Right atrium auricular region (tissue), 2 donors: ENCODE data around the gene MOGAT2. TPM values are rescaled to one million over a fixed set of nuclear protein-coding genes. Genes with fewer than 3 reads are reported as not detected.
"Not testable (repeated sequence)": the region's sequence is repeated elsewhere in the genome, so short reads cannot be mapped to it uniquely, and the experiment has no call there.

Source experiments
- DNase-seq: peaks from one replicate; pipeline ENCODE4 v3.0.0-alpha.2; 2019; ENCODE audit warnings: low spot score
- H3K27ac ChIP-seq, 2 donors: fragments of 200-600 bp; sonication (generic); 1 replicate in 1 of 2; 2 replicates in 1 of 2; pipeline ENCODE4 v1.5.1; 2016 to 2019
- H3K27me3 ChIP-seq, 2 donors: fragments of 200-600 bp; sonication (generic); one replicate each; pipeline versions ENCODE4 v1.5.1 to v1.6.0; 2017 to 2019
- H3K36me3 ChIP-seq: fragments of 200-600 bp; sonication (generic); one replicate; pipeline ENCODE4 v1.5.1; 2016
- H3K4me1 ChIP-seq, 2 donors: fragments of 200-600 bp; sonication (generic); one replicate each; pipeline versions ENCODE4 v1.5.1 to v1.6.0; 2017 to 2019
- H3K4me3 ChIP-seq, 2 donors: fragments of 200-600 bp; sonication (generic); 1 replicate in 1 of 2; 2 replicates in 1 of 2; pipeline ENCODE4 v1.5.1; 2017 to 2019; ENCODE audit warnings: mild to moderate bottlenecking in 1 of 2, moderate library complexity in 1 of 2
- H3K9me3 ChIP-seq, 2 donors: fragments of 200-600 bp; sonication (generic); one replicate each; pipeline ENCODE4 v1.5.1; 2019
- CTCF ChIP-seq, 2 donors: fragments of 200-600 bp; sonication (generic); IDR thresholded peaks; one replicate each; pipeline ENCODE4 v1.5.1; 2019; ENCODE audit warnings: antibody characterized with exemption in 2 of 2
- total RNA-seq, 2 donors: library from RNA; depleted of rRNA; stranded (reverse); fragments of >200 nt; gene quantifications; one replicate each; pipeline ENCODE4 v1.1.0, GENCODE V29; 2016

Gene MOGAT2
- total RNA-seq, 2 donors from 2014 or later, result not detected

DNA sequence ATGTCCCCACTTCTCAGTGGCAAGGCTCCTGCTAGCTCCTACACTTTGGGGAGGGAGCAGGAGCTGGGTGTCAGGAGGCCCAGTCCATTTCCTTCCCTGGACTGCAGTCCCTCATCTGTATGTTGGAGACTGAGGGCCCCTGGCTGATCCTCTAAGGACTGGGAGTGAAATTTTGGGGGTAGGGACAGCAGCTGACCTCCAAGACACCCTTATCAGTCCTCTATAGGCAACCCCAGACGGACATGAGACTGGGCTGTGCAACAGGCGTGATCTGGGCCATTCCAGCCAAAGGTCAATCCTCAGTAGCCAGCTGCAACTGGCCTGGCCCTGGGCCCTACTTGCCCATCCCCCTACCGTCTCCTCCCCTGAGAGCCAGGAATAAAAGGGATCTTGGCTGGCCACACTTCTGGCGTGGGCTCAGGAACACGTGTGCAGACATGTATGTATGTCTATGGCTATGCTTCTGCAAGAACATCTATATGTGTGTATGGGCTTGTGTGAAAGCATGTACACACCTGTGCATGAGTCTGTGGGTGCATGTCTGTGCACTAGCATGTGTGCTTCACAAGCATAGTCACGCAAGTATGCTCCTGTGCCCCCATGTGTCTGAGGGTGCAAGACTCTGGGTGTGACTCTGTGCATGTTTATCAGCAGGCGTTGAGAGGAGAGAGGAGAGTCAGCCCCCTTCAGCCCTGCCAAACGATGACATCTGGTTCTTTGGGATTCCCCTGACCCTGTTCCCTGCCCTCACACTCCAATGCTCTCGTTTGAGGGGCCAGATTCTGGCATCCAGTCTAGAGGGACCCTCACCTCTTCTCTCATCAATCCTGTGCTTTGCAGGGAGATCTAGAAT, 26.3 kb downstream of the MOGAT2 start:
- no peaks in the 10 kb centered on the region for H3K9me3 ChIP-seq
- DNase-seq, result no peak
- peak overlapping the region in 1 of 2 donors; percentile 82 for H3K27ac ChIP-seq
- no peaks in the 10 kb centered on the region for H3K36me3 ChIP-seq
- no peak overlapping the region for H3K4me3 ChIP-seq
- no peaks in the 10 kb centered on the region for H3K27me3 ChIP-seq
- peaks cover 0 to 18% of the 10 kb centered on the region in 2 donors for H3K4me1 ChIP-seq
- no peak for TF ChIP-seq CTCF (IDR thresholded peaks at IDR 0.05)

DNA sequence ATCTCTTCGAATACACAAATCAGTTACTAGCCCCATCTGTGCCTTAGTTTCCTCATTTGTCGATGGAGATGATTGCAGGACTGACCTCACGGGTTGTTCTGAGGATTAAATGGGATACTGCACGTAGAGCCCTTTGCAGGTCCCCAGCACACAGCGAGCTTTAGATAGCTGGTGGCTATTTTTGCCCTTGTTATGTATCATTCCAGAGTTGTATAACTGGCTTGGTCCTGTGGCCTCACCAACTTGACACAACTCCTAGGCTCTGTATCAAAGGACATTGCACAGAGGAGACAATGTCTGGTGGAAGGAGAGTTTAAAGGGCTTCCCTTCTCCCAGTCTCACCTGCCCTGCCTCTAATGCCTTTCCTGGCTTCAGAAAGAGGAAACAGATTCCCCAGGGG, 28.2 kb downstream of the MOGAT2 start:
- Histone ChIP-seq H3K36me3 (no peaks in the 10 kb centered on the region), H3K4me1 (peaks cover 0 to 18% of the 10 kb centered on the region in 2 donors), H3K4me3 (no peak overlapping the region), H3K27me3 (no peaks in the 10 kb centered on the region), H3K9me3 (no peaks in the 10 kb centered on the region), H3K27ac (peak overlapping the region; percentile 53 to 82)
- TF ChIP-seq CTCF (IDR thresholded peaks at IDR 0.05), result no peak
- no peak for DNase-seq

DNA sequence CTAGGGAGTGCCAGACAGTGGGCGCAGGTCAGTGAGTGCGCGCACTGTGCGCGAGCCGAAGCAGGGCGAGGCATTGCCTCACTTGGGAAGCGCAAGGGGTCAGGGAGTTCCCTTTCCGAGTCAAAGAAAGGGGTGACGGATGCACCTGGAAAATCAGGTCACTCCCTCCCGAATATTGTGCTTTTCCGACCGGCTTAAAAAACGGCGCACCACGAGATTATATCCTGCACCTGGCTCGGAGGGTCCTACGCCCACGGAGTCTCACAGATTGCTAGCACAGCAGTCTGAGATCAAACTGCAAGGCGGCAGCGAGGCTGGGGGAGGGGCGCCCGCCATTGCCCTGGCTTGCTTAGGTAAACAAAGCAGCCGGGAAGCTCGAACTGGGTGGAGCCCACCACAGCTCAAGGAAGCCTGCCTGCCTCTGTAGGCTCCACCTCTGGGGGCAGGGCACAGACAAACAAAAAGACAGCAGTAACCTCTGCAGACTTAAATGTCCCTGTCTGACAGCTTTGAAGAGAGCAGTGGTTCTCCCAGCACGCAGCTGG, 31.2 kb downstream of the MOGAT2 start:
- peaks cover 0 to 14% of the 10 kb centered on the region in 2 donors for H3K4me1 ChIP-seq
- not testable (repeated sequence) for H3K27me3 ChIP-seq, DNase-seq, H3K9me3 ChIP-seq, H3K36me3 ChIP-seq, H3K27ac ChIP-seq, H3K4me3 ChIP-seq

GRCh38 chr11:75754933-75755332, 37.3 kb downstream of the MOGAT2 start:
- not testable (repeated sequence) for H3K36me3 ChIP-seq, H3K9me3 ChIP-seq, H3K4me3 ChIP-seq, H3K27ac ChIP-seq, H3K4me1 ChIP-seq, DNase-seq, H3K27me3 ChIP-seq

GRCh38 chr11:75757651-75758050, 40.0 kb downstream of the MOGAT2 start:
- no peaks in the 10 kb centered on the region for H3K27me3 ChIP-seq
- H3K4me3 ChIP-seq, result no peak overlapping the region
- no peak for DNase-seq
- H3K4me1 ChIP-seq, result no peaks in the 10 kb centered on the region
- no peak for TF ChIP-seq CTCF (IDR thresholded peaks at IDR 0.05)
- no peak overlapping the region for H3K27ac ChIP-seq
- no peaks in the 10 kb centered on the region for H3K9me3 ChIP-seq
- no peaks in the 10 kb centered on the region for H3K36me3 ChIP-seq

- no peak for TF ChIP-seq CTCF (IDR thresholded peaks at IDR 0.05)
- Histone ChIP-seq H3K4me1 (no peaks in the 10 kb centered on the region), H3K4me3 (no peak overlapping the region), H3K27me3 (no peaks in the 10 kb centered on the region), H3K36me3 (no peaks in the 10 kb centered on the region), H3K27ac (no peak overlapping the region), H3K9me3 (no peaks in the 10 kb centered on the region)
- no peak for DNase-seq
These were observed 42.2 kb downstream of the MOGAT2 start for GRCh38 chr11:75759832-75760231.
